Stimulated activated CD8-positive, alpha-beta memory T cell treated with anti-CD3 and anti-CD28 coated beads, Interleukin-15, amount 100 ng/mL, for 4 hours (primary cell): ENCODE results near the gene GK.
"Not testable (repeated sequence)": the region's sequence is repeated elsewhere in the genome, so short reads cannot be mapped to it uniquely, and the experiment has no call there.

ENCODE experiments used
- DNase-seq, 2 donors: peaks; one replicate each; pipeline ENCODE4 v3.0.0-alpha.2; 2020; ENCODE audit warnings: low read depth in 2 of 2

GK gene

DNA sequence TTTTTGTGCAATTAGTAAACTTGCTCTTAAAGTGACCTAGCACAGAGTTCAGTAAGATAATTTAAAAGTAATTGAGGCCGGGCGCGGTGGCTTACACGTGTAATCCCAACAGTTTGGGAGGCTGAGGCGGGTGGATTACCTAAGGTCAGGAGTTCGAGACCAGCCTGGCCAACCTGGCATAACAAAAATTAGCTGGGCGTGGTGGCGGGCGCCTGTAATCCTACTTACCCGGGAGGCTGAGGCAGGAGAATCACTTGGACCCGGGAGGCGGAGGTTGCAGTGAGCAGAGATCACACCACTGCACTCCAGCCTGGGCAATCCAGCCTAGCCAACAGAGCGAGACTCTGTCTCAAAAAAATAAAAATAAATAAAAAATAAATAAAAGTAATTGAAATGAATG is 1.2 kb downstream of the GK start:
- not testable (repeated sequence) for DNase-seq

DNA sequence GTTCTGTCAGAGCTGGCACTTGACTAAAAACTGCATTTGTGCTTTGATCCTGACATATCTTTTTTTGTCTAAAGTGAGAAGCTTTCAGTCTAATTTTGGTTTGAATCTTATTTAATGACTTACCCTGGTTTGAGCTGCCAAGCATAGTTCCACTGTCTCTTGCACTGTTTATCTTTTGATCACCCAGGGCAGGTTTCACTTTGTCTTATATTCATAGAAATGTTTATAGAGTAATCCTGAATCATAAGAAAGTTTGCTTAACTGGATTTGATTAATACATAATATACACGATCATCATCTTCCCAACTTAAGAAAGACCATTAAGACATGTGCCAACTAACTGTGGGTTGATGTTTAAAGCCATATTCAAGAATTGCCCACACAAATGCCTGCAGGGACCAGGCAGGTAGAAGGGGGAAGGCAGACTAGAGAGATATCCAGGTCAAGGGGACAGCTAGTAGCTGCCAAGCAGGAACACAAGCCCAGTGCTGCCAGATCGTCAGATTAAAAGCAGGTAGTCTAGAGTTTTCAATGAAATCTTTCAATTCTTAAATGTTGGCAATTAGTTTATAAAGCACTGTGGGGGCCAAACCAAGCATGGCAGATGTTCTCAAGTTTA is 1.9 kb downstream of the GK start:
- DNase-seq: no peak

DNA sequence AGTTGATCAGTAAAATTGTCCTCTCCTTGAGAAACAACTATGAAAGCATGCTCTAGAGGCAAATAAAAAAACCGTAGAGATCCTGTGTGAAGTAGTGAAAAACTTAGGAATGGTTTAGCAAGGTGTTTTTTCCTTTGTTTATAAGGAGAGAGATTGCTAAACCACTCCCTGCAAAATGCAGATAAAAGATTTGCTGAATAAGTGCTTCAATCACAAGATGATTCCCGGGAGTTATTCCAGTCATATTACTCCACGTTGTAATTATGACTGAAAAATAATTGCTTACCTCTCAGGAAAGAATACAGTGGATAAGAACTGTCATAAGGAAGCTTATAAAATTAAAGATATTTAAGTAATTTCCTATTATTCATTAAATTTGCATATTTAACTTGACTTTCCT is 2.8 kb downstream of the GK start:
- DNase-seq: no peak

GRCh38 chrX:30657196-30658161 is 4.3 kb downstream of the GK start:
- DNase-seq: no peak

DNA sequence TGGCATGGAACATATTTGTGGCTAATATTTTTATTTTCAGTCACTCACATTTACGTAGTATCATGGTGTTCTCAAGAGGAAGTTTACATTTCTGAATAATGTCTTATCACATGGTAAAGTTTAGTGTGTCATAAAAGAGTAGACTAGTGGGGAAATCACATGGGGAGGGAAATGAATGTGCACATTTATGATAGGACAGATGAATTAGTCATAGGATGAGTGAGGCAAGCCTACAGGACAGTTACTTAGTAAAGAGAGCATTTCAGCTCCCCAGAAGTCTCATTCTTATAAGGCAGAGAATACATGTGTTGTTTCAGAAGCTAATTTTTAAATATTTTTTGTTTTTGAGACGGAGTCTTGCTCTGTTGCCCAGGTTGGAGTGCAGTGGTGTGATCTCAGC is 6.2 kb downstream of the GK start:
- no peak for DNase-seq

GRCh38 chrX:30661228-30661627 is 8.0 kb downstream of the GK start:
- no peak for DNase-seq

- DNase-seq: no peak
Observed at GRCh38 chrX:30663322-30663721, 10.1 kb downstream of the GK start.

- DNase-seq: no peak
Observed at GRCh38 chrX:30665471-30665870, 12.2 kb downstream of the GK start.

- no peak for DNase-seq
Observed at GRCh38 chrX:30666094-30666493, 12.9 kb downstream of the GK start.

GRCh38 chrX:30668581-30668980 is 15.4 kb downstream of the GK start:
- DNase-seq: no peak

DNA sequence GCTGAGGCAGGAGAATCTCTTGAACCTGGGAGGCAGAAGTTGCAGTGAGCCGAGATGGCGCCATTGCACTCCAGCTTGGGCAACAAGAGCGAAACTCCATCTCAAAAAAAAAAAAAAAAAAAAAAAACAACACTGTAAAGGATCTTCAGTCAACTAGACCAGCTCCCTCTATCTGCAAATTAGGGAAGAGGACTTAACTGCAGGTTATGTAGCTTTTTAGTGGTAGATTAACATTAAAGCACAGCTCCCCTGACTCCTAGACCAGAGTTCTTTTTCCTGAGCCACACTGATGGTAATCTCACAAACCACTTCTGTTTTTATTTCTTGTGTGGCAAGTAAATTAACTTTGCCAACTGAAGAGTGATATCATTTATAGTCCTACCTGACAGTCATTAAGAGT is 18.0 kb downstream of the GK start:
- DNase-seq: not testable (repeated sequence)

DNA sequence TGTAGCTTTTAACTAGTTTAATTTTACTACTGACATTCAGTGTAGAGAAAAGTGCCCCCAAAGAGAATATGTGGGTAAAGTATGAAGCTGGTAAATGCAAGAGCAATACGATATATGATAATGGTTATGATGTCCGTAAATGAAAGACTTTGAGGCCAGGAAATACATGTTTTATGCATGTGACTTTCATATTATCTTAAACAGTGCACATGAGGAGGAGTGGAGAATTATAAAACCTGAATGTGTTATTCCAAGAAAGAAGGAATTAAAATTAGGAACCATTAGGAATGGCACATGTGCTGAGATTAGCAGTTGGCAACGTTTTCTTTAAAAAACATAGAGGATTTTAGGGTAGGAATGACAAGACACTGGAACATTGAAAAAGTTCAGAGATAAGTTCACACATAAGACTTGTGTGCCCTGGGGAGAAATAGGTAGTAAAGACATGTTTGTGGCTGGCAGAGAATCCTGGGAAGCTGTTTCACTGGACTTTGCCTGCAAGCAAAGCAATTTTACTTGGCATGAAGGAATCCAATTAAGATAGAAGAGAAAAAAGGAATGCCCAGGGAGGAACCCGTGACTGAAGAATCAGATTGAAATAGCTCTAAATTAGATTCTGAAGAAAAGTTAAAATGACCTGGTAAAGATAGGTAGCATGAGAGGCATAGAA is 20.0 kb downstream of the GK start:
- no peak for DNase-seq

GRCh38 chrX:30673884-30674598 is 20.8 kb downstream of the GK start:
- no peak for DNase-seq

DNA sequence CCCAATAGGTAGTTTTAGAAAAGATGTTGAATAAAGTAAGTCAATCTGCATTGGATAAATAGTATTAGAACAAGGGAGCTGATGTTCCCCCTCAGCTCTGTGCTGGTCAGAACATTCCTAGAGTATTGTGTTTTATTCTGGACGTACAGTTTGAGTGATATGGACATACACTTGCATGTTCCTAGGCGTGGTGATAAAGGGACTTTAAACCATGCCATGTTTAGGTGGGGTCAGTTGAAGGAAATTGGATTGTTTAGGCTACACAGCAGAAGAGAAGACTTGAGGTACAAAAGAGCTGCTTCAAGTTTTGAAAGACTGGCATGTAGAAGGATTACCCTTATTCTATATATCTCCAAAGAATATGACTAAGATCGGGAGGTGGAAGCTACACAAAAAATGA is 21.6 kb downstream of the GK start:
- no peak for DNase-seq

- DNase-seq: no peak
Observed at GRCh38 chrX:30679369-30679768, 26.1 kb downstream of the GK start.

- DNase-seq: no peak
Observed at GRCh38 chrX:30680618-30681017, 27.4 kb downstream of the GK start.

DNA sequence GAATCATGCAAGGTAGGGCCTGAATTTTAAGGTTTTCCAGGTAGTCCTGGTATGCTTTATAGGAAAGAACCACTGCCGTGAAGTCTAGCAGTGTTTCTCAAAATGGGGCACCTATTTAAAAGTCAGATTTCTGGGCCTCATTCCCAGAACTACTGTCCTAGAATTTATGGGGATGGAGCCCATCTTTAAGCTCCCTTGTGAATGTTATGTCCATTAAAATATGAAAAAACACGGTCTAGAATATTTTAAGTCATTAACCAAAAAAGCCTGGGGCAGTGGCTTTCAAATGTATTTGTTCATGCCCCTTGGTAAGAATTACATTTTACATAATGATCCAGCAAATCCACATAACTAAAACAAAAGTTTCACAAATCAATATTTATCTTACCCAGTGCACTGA is 35.4 kb downstream of the GK start:
- no peak for DNase-seq

- DNase-seq: no peak
Observed at GRCh38 chrX:30689116-30689515, 35.9 kb downstream of the GK start.

- no peak for DNase-seq
Observed at GRCh38 chrX:30690330-30690729, 37.1 kb downstream of the GK start.

DNA sequence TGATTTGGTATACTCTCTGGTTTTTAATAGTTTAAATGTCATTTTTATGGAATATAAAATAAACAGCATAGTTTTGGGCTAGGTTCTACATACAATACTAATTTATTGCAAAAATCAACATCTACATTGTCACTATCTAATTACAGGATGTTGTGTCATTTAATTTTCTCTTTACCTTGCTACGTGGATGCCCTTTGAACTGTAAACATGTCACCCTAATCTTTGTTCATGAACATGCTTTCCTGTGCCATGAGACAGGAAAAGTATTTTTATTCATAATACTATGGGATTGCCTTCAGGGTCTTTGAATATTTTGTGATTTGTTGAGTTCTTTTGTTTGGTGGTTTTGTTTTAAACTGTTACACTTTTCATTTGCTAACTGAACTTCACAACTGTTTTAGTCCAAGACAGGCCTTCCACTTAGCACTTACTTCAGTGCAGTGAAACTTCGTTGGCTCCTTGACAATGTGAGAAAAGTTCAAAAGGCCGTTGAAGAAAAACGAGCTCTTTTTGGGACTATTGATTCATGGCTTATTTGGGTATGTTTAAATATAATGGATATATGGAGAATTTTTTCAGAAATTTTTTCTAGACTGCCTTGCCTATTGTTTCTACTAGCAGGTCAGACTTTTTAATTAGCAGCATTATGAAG is 40.9 kb downstream of the GK start:
- no peak for DNase-seq

DNA sequence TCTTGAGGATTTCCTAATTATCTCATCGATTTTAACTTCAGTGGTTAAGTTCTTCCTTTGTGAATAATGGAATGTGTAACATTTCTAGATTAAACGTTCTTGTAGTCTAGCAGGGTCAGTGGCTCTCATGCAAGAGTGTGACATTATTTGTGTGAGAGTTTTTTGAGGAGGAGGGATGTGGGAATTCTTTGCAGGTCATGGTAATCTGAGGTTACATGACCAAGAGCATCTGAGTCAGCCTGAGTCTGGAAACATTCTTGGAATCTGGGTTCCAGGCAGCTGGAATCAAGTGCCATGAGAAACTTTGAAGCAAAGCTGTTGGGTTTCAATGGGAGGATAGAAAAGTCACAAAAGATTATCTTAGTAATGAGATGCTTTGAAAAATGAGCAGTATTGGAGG is 49.5 kb downstream of the GK start:
- DNase-seq: no peak
